Metanephros (tissue), 1 donor: Measurements from ENCODE around the gene CD200R1. TPM values are rescaled to one million over a fixed set of nuclear protein-coding genes. Genes with fewer than 3 reads are reported as not detected.

ENCODE experiments used
- total RNA-seq: library from RNA; depleted of rRNA; stranded (reverse); fragments of >200 nt; gene quantifications from one replicate; pipeline ENCODE4 v1.2.3, GENCODE V29; 2014

Gene CD200R1
- 3.0 TPM for total RNA-seq

DNA sequence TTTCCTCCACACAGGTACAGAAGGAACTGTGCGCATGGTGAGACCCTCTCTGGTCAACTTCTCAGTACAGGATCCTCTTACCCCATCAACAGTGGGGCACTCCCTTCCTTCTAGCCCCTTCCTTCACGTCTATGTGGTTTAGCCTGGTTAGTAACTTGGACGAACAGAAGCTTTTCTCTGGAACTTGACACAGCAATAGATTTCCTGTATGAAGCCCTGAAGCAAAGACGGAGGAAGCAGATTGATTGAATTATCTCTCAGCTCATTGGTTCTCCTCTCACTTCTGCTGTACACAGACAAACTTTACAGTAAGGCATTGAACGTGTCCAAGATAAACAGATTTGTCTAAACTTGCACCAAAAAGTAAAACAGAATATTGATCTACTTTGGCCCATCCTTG, at the start of gene CD200R1:
TSS of gene CD200R1 (minus strand) at position 210 of the 400 bp plus-strand sequence. CDS start 246 bp downstream, outside the sequence.

GRCh38 chr3:112990672-112991602, 16.0 kb upstream of the CD200R1 start, which contains the start of gene GTPBP8:
Gene GTPBP8, plus strand, starts transcription at chr3:112990984. Its CDS starts 16 bp downstream, at chr3:112991000.

Other genes starting within 250 kb of the CD200R1 start
- gene CD200R1L, start 128.2 kb downstream of the CD200R1 start, total RNA-seq = not detected
- 24.0 TPM for gene GTPBP8, start 15.9 kb upstream of the CD200R1 start, total RNA-seq
- gene BOC, start 236.5 kb upstream of the CD200R1 start, total RNA-seq = 40.6 TPM